ENCODE measurements around the gene SMURF2.
"Not testable (repeated sequence)": the region's sequence is repeated elsewhere in the genome, so short reads cannot be mapped to it uniquely, and the experiment has no call there.

Gene SMURF2

GRCh38 chr17:64598672-64599071, 63.4 kb downstream of the SMURF2 start:
- DNase-seq (ENCODE audit: low read depth in 2 of 2): no peak

GRCh38 chr17:64596988-64597387, 65.1 kb downstream of the SMURF2 start:
- no peak for DNase-seq (ENCODE audit: low read depth in 2 of 2)

- no peak for DNase-seq (ENCODE audit: low read depth in 2 of 2)
Observed at GRCh38 chr17:64596439-64596838, 65.7 kb downstream of the SMURF2 start.

DNA sequence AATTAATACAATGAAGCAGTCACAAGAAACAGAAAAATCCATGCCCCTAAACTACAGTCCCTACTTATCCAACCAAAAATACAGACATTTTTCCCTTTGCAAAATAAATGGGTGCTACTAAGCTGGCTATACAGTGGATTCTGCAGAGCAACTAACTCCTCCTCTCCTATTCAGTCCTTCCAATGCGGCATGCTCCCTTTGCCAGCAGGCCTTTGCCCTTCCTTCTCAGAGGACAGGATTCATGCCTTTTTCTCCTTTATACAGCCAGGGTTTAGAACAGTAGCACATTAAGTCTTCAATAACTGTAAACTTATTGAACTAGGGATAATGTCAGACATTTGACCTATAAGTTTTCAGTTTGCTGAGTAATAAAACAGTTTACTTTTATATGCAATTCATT, 70.2 kb downstream of the SMURF2 start:
- no peak for DNase-seq (ENCODE audit: low read depth in 2 of 2)

DNA sequence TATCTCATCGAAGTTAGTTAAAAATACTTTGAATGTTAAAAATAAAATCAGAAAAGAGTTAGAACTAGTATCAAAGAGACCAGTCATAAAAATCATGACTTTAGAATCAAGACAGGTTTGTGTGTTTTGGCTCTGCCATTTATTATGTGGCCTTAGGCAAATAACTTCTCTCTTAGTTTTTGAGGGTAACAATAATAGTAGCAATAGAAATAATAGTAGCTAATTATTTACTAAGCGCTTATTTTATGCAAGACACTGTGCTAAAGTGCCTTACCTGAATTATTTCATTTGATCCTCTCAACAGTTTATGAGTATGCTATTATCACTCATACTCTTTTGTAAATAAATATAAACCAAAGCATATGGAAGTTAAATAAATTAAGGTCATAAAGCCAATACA, 77.0 kb downstream of the SMURF2 start:
- no peak for DNase-seq (ENCODE audit: low read depth in 2 of 2)

DNA sequence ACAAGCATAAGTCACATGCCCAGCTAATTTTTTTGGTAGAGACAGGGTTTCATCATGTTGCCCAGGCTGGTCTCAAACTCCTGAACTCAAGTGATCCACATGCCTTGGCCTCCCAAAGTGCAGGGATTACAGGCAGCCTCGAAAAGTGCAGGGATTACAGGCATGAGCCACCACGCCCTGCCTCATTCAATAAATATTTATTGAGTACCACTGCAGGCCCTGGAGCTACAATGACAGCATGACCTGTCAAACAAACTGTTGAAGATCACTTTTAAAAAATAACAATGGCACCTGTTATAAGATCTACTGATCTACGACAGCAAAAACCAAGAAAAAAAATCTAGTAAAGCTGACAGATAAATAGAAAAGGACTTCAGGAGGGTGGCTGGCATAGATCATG, 79.1 kb downstream of the SMURF2 start:
- no peak for DNase-seq (ENCODE audit: low read depth in 2 of 2)

DNA sequence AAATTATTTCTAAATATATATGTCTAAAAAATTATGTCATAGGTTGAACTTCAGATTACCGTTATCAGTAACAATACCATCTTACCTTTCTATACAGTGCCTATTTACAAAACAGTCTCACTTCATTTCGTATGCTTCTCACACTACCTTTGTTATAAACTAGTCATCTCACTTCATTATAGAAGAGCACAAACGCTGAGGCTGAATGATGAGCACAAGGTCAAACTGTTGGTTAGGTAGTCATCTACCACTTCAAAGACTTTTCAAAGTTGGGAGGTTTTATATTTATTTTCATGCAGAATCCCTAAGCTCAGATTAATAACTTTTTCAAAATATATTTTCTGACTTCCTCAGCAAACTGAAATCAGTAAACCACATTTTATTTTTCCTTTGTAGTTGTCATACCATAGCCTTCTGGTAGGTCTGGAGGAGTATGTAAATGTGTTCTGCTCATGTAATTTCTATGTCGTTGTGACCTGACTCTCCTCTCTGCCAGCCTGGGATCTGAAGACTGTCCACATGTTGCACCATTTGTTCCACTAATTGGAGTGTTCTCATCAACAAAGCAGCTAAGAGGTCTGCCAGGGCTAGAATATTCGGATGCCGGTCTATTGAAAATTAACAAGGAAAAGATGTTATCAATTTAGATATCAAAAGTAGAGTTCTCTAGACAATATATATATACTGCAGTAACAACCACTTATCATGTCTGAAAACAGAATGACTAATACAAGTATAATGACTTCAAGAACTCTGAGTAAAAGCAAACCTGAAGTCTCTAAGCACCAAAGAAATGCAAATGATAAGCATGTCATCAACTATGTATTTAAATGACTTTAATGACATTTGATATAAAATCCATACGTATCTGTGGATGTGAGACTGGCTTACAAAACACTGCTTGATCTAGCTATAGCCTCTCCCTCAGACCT, 81.5 kb downstream of the SMURF2 start:
- no peak for DNase-seq (ENCODE audit: low read depth in 2 of 2)

DNA sequence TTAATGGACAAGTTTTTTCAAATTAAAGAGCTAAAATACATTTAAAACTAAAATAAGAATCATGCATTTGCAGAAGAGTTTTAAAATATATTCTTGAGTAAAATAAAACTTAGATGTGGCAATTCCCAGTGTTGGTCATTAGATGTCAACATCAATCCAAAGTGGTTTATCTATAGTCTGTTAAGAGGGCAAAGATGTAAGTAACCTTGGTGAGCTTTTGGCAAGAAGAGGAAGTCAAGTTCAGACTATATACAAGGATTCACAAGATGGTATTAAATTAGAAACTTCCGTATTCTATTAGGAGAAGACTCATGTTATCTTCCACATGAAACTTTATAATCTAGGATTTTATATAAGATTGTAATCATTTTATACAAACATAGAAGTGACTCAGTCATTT, 82.2 kb downstream of the SMURF2 start:
- no peak for DNase-seq (ENCODE audit: low read depth in 2 of 2)

GRCh38 chr17:64577025-64577424, 85.1 kb downstream of the SMURF2 start:
- not testable (repeated sequence) for DNase-seq (ENCODE audit: low read depth in 2 of 2)

- no peak for DNase-seq (ENCODE audit: low read depth in 2 of 2)
Observed at GRCh38 chr17:64575431-64575830, 86.7 kb downstream of the SMURF2 start.

GRCh38 chr17:64574646-64575045, 87.5 kb downstream of the SMURF2 start:
- no peak for DNase-seq (ENCODE audit: low read depth in 2 of 2)

- no peak for DNase-seq (ENCODE audit: low read depth in 2 of 2)
Observed at GRCh38 chr17:64573214-64573613, 88.9 kb downstream of the SMURF2 start.

- DNase-seq (ENCODE audit: low read depth in 2 of 2): no peak
Observed at GRCh38 chr17:64572682-64573154, 89.4 kb downstream of the SMURF2 start.

DNA sequence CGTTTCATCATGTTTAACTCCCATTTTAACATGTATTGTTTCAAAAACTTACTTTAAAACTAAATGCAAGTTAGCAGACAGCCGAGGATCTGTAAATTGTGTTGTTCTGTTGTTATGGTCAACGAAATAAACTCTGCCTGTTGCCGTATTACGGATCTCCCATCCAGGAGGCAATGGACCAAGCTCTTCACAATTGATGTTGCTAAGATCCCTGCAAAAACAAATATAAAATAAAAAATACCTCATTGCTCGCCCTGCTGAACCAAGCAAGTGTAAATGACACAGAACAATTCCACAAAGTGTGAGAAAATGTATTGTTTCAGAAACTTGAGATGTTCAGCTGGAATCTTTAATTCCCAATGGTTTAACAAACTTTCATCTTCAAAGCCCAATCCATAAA, 90.4 kb downstream of the SMURF2 start:
- no peak for DNase-seq (ENCODE audit: low read depth in 2 of 2)

DNA sequence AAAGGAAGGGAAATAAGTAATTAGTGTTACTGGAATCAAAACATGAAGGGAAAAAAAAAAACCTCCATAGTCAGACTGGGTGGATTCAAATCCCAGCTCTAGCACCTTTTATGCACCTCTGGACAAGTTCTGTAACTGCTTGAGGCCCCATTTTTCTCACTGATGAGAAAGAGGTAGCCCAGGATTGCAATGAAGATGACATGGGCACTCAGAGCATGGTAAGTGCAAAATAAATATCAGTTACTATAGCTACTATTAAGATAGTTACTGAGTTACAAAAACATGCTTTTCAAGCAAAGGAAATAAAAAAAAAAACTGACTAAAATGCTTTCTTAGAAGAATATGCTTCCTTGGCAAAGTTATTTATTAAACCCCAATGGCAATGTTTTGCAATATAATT, 96.5 kb downstream of the SMURF2 start:
- DNase-seq (ENCODE audit: low read depth in 2 of 2): no peak

DNA sequence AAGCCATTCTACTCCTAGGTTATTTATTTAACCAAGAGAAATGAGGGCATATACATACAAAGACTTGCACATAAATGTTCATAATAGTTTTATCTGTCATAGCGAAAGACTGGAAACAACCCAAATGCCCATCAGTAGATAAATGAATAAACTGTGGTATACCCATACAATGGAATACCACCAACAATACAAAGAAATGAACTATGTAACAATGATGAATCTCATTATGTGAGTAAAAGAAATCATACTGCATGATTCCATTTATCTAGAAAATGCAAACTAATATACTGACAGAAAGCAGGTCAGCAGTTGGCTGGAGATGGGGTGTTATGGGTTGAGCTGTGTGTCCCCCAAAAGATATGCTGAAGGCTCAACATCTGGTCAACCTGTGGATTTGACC, 98.0 kb downstream of the SMURF2 start:
- DNase-seq (ENCODE audit: low read depth in 2 of 2): no peak

DNA sequence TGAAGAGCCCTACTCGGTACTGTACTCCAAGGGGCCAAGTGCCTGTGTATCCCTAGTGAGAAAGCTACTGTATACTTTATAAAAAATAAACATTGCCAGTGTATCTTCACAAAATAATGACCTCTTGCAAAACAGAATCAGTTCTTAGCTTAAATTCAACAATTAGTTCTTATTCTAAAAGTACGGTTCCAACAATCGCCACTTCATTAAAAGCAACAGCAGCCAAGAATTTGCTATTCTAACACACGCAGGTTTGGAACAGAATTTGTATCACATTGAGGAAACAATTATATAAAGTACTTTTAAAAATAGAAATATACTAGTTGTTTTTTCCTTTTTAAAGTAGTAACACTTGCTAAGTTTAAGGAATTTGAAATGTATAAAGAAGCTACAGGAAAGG, 106.8 kb downstream of the SMURF2 start:
- no peak for DNase-seq (ENCODE audit: low read depth in 2 of 2)

GRCh38 chr17:64554028-64554637, 108.0 kb downstream of the SMURF2 start:
- no peak for DNase-seq (ENCODE audit: low read depth in 2 of 2)

GRCh38 chr17:64551461-64551860, 110.6 kb downstream of the SMURF2 start:
- no peak for DNase-seq (ENCODE audit: low read depth in 2 of 2)

- DNase-seq (ENCODE audit: low read depth in 2 of 2): no peak
Observed at GRCh38 chr17:64547319-64547718, 114.8 kb downstream of the SMURF2 start.

DNA sequence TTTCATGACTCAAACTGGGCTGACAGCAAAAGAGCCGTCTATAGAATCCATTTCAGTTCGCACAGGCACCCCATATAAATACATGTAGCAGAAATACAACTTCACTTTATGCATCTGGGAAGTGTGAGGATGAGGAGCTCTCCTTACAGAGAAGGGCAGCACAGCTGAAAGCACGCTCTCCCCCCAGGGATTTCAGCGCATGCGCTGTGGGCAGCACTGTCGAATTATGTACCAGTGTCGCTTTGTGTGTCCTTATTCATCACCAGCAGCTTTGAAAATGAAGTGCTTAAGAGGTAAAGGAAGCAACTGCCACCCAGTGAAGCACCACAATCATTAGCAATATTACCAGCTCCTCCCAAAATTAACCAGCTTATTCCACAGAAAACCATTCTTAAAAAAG, 115.4 kb downstream of the SMURF2 start:
- DNase-seq (ENCODE audit: low read depth in 2 of 2): no peak

DNA sequence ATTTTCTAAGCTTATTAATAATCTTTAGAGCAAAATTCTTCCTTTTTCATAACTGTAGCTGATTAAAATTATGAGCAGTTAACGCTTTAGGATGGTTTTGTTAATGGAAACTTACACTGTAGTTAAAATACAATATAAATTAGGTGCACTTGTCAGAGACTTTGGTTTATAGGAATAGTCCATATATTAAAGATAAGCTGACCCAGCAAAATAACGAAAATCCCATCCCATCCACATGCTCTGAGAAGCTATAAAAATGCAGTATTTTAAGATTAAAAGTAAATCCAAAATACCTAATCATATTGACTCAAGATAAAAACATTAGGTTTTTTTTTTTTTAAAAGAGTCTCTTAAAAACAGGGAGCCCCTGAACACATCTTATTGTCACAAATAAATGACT, 117.4 kb downstream of the SMURF2 start:
- no peak for DNase-seq (ENCODE audit: low read depth in 2 of 2)

DNA sequence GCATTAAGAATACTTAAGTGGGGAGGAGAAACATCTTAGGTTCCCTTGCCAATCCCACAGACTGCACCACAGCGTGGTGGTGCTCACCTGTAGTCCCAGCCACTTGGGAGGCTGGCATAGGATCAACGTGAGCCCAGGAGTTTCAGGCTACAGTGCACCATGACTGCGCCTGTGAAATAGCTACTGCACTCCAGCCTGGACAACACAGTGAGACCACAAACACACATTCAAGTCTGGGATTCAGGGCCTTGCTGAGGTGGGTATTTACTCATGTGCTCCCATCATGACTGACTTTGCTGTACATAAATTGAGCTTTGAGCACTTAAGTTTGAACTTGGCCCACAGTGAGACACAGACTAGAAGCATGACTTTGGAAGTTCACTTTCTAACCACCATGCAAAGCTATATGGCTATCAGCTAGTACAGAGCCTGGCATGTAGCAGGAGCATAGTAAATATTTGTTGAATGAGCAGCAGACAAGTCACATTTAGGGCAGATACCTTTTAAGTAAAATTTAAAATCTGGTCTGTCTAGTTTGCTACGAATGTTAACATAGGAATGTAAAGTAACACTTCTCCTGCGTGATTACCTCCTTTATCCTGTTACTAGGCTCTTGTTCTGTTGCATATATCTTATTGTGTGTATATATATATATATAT, 121.9 kb downstream of the SMURF2 start:
- no peak for DNase-seq (ENCODE audit: low read depth in 2 of 2)
